Glutamatergic neuron (in vitro differentiated cells): ENCODE data around the gene MGRN1. TPM values are rescaled to one million over a fixed set of nuclear protein-coding genes. Genes with fewer than 3 reads are reported as not detected.

ENCODE experiments used
- DNase-seq: peaks from one replicate; pipeline ENCODE4 v3.0.0; 2022
- H3K27ac Mint-ChIP-seq: one replicate; pipeline ENCODE4 v1.8.0; 2020; ENCODE audit warnings: mild to moderate bottlenecking, mixed read lengths, inconsistent platforms; ENCODE audit not compliant: unreplicated experiment
- H3K27me3 Mint-ChIP-seq: one replicate; pipeline ENCODE4 v1.8.0; 2020; ENCODE audit warnings: mild to moderate bottlenecking, moderate library complexity, mixed read lengths, inconsistent platforms; ENCODE audit not compliant: unreplicated experiment
- H3K36me3 Mint-ChIP-seq: one replicate; pipeline ENCODE4 v1.8.0; 2020; ENCODE audit warnings: mild to moderate bottlenecking, mixed read lengths, inconsistent platforms; ENCODE audit not compliant: unreplicated experiment
- H3K4me1 Mint-ChIP-seq: one replicate; pipeline ENCODE4 v1.8.0; 2020; ENCODE audit warnings: mild to moderate bottlenecking, low read depth, mixed read lengths, inconsistent platforms; ENCODE audit not compliant: unreplicated experiment
- H3K4me3 Mint-ChIP-seq: one replicate; pipeline ENCODE4 v1.8.0; 2020; ENCODE audit warnings: mild to moderate bottlenecking, mixed read lengths, inconsistent platforms; ENCODE audit not compliant: unreplicated experiment
- H3K9me3 Mint-ChIP-seq: one replicate; pipeline ENCODE4 v1.8.0; 2020; ENCODE audit warnings: mild to moderate bottlenecking, moderate library complexity, mixed read lengths, inconsistent platforms; ENCODE audit not compliant: unreplicated experiment
- total RNA-seq: library from RNA; stranded (reverse); fragmentation: NEBNext Ultra II Directional; extraction: Animal tissue kit (Norgen Biotek cat#: 25700); gene quantifications from one replicate; pipeline ENCODE4 v1.2.1, GENCODE V29; 2021; ENCODE audit not compliant: unreplicated experiment
- TF ChIP-seq, protein P1 (sequence below): fragments of 200-600 bp; sonication (generic); IDR thresholded peaks from one replicate; pipeline ENCODE4 v1.5.0; 2021; ENCODE audit not compliant: partially characterized antibody, unreplicated experiment

MGRN1 gene
- total RNA-seq, 1 donor from 2014 or later: 150 TPM

GRCh38 chr16:4591191-4591590, 33.4 kb upstream of the MGRN1 start:
- peaks cover 6% of the 10 kb centered on the region for H3K9me3 Mint-ChIP-seq
- no peak overlapping the region for H3K4me3 Mint-ChIP-seq
- no peak for DNase-seq
- TF ChIP-seq, protein P1, sequence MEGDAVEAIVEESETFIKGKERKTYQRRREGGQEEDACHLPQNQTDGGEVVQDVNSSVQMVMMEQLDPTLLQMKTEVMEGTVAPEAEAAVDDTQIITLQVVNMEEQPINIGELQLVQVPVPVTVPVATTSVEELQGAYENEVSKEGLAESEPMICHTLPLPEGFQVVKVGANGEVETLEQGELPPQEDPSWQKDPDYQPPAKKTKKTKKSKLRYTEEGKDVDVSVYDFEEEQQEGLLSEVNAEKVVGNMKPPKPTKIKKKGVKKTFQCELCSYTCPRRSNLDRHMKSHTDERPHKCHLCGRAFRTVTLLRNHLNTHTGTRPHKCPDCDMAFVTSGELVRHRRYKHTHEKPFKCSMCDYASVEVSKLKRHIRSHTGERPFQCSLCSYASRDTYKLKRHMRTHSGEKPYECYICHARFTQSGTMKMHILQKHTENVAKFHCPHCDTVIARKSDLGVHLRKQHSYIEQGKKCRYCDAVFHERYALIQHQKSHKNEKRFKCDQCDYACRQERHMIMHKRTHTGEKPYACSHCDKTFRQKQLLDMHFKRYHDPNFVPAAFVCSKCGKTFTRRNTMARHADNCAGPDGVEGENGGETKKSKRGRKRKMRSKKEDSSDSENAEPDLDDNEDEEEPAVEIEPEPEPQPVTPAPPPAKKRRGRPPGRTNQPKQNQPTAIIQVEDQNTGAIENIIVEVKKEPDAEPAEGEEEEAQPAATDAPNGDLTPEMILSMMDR: no peak
- H3K36me3 Mint-ChIP-seq: no peaks in the 10 kb centered on the region
- no peak overlapping the region for H3K27ac Mint-ChIP-seq
- H3K27me3 Mint-ChIP-seq: peaks cover 10% of the 10 kb centered on the region
- H3K4me1 Mint-ChIP-seq: peaks cover 17% of the 10 kb centered on the region

DNA sequence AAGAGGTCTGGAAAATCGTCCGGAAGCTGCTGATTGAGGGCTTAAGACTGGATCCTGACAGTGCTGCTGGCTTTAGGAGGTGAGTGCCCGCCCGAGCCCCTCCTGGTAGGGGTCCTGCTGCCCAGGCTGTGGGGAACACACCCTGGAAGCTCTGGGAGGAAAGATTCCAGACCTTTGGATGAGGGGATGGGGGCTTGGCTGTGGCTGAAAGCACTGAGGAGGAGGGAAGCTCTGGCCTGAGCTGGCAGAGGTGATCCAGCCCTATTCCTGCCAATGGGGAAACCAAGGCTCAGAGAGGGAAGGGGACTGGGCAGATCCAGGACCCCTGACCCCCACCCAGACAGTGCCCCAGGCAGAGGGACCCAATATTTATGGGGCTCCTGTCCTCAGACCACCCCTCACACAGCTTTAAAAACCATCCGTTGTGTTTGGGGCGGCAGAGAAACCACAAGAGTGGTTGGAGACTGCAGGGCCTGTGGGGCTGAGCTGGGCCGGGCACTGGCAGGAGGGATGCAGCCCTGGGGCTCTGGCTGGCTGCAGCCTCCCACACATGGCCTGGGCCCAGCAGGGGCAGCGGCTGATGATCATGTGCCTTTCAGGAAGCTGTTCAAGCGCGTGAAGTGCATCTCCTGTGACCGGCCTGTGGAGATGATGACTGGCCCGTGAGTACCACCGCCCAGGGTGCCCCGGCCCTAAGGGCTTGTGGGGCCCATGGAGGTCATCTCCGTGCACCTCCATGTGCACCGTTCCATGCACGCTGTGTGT, 32.7 kb upstream of the MGRN1 start:
- peaks cover 6% of the 10 kb centered on the region for H3K9me3 Mint-ChIP-seq
- TF ChIP-seq, protein P1: no peak
- DNase-seq: no peak
- H3K4me3 Mint-ChIP-seq: no peak overlapping the region
- H3K27me3 Mint-ChIP-seq: peaks cover 10% of the 10 kb centered on the region
- peak overlapping the region; percentile 44 for H3K27ac Mint-ChIP-seq
- no peaks in the 10 kb centered on the region for H3K36me3 Mint-ChIP-seq
- H3K4me1 Mint-ChIP-seq: peaks cover 15% of the 10 kb centered on the region

DNA sequence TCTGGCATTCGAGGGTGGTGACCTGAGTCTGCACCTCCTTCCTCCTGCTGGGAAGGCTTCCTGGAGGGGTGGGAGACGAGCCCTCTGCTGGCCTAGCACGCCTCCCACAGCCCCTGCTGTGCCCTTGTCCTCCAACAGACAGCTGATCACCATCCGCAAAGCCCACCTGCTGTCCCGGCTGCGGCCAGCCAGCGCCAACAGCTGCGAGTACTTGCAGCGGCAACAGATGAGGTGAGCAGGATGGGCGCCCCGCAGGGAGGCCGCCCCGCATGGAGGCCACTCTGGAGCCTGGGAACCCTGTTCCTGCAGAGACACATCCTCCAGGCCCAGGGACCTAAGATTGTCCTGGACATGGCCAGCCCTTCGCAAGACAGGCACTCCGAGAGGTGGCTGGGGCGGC, 31.5 kb upstream of the MGRN1 start:
- Mint-ChIP-seq H3K36me3 (no peaks in the 10 kb centered on the region), H3K4me3 (no peak overlapping the region), H3K27me3 (peaks cover 5% of the 10 kb centered on the region), H3K4me1 (peaks cover 16% of the 10 kb centered on the region), H3K9me3 (peaks cover 6% of the 10 kb centered on the region), H3K27ac (peak overlapping the region; percentile 88)
- peak; percentile 78 for DNase-seq
- TF ChIP-seq, protein P1: no peak

- Mint-ChIP-seq H3K4me1 (peaks cover 16% of the 10 kb centered on the region), H3K4me3 (no peak overlapping the region), H3K36me3 (no peaks in the 10 kb centered on the region), H3K27ac (no peak overlapping the region), H3K27me3 (peaks cover 5% of the 10 kb centered on the region), H3K9me3 (peaks cover 8% of the 10 kb centered on the region)
- TF ChIP-seq, protein P1: no peak
- DNase-seq: no peak
These were observed 29.9 kb upstream of the MGRN1 start for GRCh38 chr16:4594433-4595410.
